ENCODE measurements around the gene LRRC49.

The LRRC49 gene

DNA sequence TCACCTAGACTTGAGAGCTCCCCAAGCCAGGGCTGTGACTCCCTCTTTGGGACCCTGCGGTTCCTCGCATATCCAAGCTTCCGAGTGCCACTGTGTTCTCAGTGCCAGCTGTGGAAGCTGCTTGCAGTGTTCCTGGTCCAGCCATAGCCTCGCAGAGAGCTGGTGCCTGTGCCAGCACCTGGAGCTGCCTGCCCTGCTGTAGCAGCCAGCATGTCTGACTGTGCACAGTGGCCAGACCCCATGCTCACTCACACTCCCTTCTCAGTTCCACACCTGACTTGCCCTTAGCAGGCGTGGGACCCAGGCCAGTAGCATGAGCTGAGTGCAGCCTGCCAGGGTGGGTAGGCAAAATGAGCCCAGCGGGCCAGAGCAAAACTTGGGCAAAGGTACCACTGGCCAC lies 25.3 kb downstream of the LRRC49 start:
- Histone ChIP-seq H2BK15ac (ENCODE audit: low read depth, poor library complexity, severe bottlenecking) (no peak overlapping the region), H3K27me3 (ENCODE audit: control insufficient read depth in 1 of 2, insufficient read depth in 1 of 2, low read length in 2 of 2) (no peaks in the 10 kb centered on the region), H3K27ac (ENCODE audit: low read length, poor library complexity, severe bottlenecking) (no peak overlapping the region), H3K4me3 (ENCODE audit: insufficient read depth in 1 of 2, low read depth in 1 of 2, low read length in 2 of 2) (no peak overlapping the region), H2BK12ac (ENCODE audit: low read length in 2 of 2) (no peak overlapping the region), H3K4me2 (ENCODE audit: low read length, poor library complexity, severe bottlenecking) (no peak overlapping the region), H2AK5ac (ENCODE audit: low read length, severe bottlenecking) (no peak overlapping the region), H3K14ac (ENCODE audit: low read length in 2 of 2) (peak overlapping the region in 1 of 2 experiments; percentile 14), H4K91ac (ENCODE audit: low read length) (peak overlapping the region; percentile 34), H3K4ac (ENCODE audit: low read depth in 1 of 2, low read length in 2 of 2) (no peak overlapping the region), H3K23ac (ENCODE audit: low read length in 2 of 2) (no peak overlapping the region), H4K8ac (ENCODE audit: low read length) (no peak overlapping the region), H3K18ac (ENCODE audit: low read depth in 1 of 2, low read length in 2 of 2) (no peak overlapping the region), H3K9ac (ENCODE audit: low read length) (no peak overlapping the region), H2BK120ac (ENCODE audit: low read depth, low read length) (no peak overlapping the region), H2AFZ (ENCODE audit: low read depth, low read length) (no peak overlapping the region), H3K36me3 (ENCODE audit: control insufficient read depth in 1 of 2, insufficient read depth in 2 of 2, low read depth in 1 of 2, low read length in 2 of 2) (peaks cover 0 to 3% of the 10 kb centered on the region in 2 experiments), H3K79me1 (replicated peaks; ENCODE audit: low read length, poor library complexity, severe bottlenecking) (no peaks in the 10 kb centered on the region), H2BK5ac (ENCODE audit: low read depth, low read length, poor library complexity, severe bottlenecking) (no peak overlapping the region), H3K4me1 (ENCODE audit: control insufficient read depth, insufficient read depth, low read depth, low read length) (no peaks in the 10 kb centered on the region), H3K9me3 (ENCODE audit: control insufficient read depth, low read length) (peaks cover 3% of the 10 kb centered on the region)
- WGBS, result 96% methylated on average over 6 of the region's 6 CpGs
- DNase-seq, result no peak

DNA sequence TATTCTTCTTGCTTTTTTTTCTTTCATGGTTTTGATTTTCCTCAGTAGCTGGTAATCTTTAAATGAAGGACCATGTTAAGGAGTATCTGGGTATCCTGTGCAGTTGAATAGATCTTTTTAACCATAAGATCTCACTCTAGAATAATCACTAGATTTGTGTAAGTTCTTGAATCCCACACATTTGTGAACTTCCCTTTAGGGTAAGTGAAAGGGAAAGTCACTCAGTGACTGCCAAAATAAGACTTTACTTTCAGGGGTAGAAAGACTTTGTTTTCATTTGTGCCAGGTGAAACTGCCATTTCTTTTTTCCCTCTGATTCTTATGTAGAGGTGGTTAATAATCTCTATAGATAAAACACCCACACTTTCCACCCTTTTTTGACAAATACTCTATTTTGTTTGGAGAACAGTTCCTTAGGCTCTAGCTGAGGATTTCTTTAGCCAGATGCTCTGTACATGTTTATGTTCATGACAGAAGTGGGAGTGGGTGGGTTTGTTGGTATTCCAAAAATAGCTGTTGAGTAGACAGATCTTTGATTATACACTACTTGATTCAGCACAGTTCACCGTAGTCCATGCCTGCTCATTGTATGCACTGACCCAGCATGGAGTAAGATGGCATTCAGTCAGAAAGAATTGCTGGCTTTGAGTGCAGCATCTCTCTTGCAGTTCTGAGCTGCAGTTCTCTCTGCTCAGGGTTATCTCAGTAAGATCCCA lies 28.5 kb downstream of the LRRC49 start:
- H3K36me3 ChIP-seq (ENCODE audit: control insufficient read depth in 1 of 2, insufficient read depth in 2 of 2, low read depth in 1 of 2, low read length in 2 of 2), result peaks cover 0 to 3% of the 10 kb centered on the region in 2 experiments
- H3K4ac ChIP-seq (ENCODE audit: low read depth in 1 of 2, low read length in 2 of 2), result no peak overlapping the region
- no peak overlapping the region for H2AK5ac ChIP-seq (ENCODE audit: low read length, severe bottlenecking)
- no peak overlapping the region for H3K23ac ChIP-seq (ENCODE audit: low read length in 2 of 2)
- no peak overlapping the region for H2AFZ ChIP-seq (ENCODE audit: low read depth, low read length)
- no peaks in the 10 kb centered on the region for H3K27me3 ChIP-seq (ENCODE audit: control insufficient read depth in 1 of 2, insufficient read depth in 1 of 2, low read length in 2 of 2)
- no peak overlapping the region for H4K91ac ChIP-seq (ENCODE audit: low read length)
- no peak overlapping the region for H2BK5ac ChIP-seq (ENCODE audit: low read depth, low read length, poor library complexity, severe bottlenecking)
- no peak overlapping the region for H4K8ac ChIP-seq (ENCODE audit: low read length)
- H3K4me2 ChIP-seq (ENCODE audit: low read length, poor library complexity, severe bottlenecking), result no peak overlapping the region
- H3K27ac ChIP-seq (ENCODE audit: low read length, poor library complexity, severe bottlenecking), result no peak overlapping the region
- no peak overlapping the region for H3K14ac ChIP-seq (ENCODE audit: low read length in 2 of 2)
- peaks cover 3% of the 10 kb centered on the region for H3K9me3 ChIP-seq (ENCODE audit: control insufficient read depth, low read length)
- H3K9ac ChIP-seq (ENCODE audit: low read length), result no peak overlapping the region
- no peak overlapping the region for H3K4me3 ChIP-seq (ENCODE audit: insufficient read depth in 1 of 2, low read depth in 1 of 2, low read length in 2 of 2)
- no peaks in the 10 kb centered on the region for H3K79me1 ChIP-seq (replicated peaks; ENCODE audit: low read length, poor library complexity, severe bottlenecking)
- WGBS, result 50% methylated on average over 1 of the region's 1 CpG
- no peak overlapping the region for H2BK12ac ChIP-seq (ENCODE audit: low read length in 2 of 2)
- DNase-seq, result peak; percentile 4
- no peak overlapping the region for H2BK120ac ChIP-seq (ENCODE audit: low read depth, low read length)
- H3K18ac ChIP-seq (ENCODE audit: low read depth in 1 of 2, low read length in 2 of 2), result no peak overlapping the region
- H3K4me1 ChIP-seq (ENCODE audit: control insufficient read depth, insufficient read depth, low read depth, low read length), result no peaks in the 10 kb centered on the region
- H2BK15ac ChIP-seq (ENCODE audit: low read depth, poor library complexity, severe bottlenecking), result no peak overlapping the region

DNA sequence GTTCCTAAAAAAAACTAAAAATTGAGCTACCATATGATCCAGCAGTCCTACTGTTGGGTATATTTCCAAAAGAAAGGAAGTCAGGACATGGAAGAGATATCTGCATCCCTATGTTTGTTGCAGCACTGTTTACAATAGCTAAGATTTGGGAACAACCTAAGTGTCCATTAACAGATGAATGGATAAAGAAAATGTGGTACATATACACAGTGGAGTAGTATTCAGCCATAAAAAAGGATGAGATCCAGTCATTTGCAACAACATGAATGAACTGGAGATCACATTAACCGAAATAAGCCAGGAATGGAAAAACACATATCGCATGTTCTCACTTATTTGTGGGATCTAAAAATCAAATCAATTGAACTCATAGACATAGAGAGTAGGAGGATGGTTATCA lies 29.5 kb downstream of the LRRC49 start:
- Histone ChIP-seq H3K4me3 (ENCODE audit: insufficient read depth in 1 of 2, low read depth in 1 of 2, low read length in 2 of 2) (no peak overlapping the region), H2BK15ac (ENCODE audit: low read depth, poor library complexity, severe bottlenecking) (no peak overlapping the region), H2AK5ac (ENCODE audit: low read length, severe bottlenecking) (no peak overlapping the region), H3K36me3 (ENCODE audit: control insufficient read depth in 1 of 2, insufficient read depth in 2 of 2, low read depth in 1 of 2, low read length in 2 of 2) (peaks cover 0 to 3% of the 10 kb centered on the region in 2 experiments), H3K9ac (ENCODE audit: low read length) (no peak overlapping the region), H2BK5ac (ENCODE audit: low read depth, low read length, poor library complexity, severe bottlenecking) (no peak overlapping the region), H3K14ac (ENCODE audit: low read length in 2 of 2) (no peak overlapping the region), H3K27ac (ENCODE audit: low read length, poor library complexity, severe bottlenecking) (no peak overlapping the region), H3K18ac (ENCODE audit: low read depth in 1 of 2, low read length in 2 of 2) (no peak overlapping the region), H2AFZ (ENCODE audit: low read depth, low read length) (no peak overlapping the region), H4K91ac (ENCODE audit: low read length) (no peak overlapping the region), H3K23ac (ENCODE audit: low read length in 2 of 2) (no peak overlapping the region), H3K4me1 (ENCODE audit: control insufficient read depth, insufficient read depth, low read depth, low read length) (no peaks in the 10 kb centered on the region), H4K8ac (ENCODE audit: low read length) (no peak overlapping the region), H3K4ac (ENCODE audit: low read depth in 1 of 2, low read length in 2 of 2) (no peak overlapping the region), H3K9me3 (ENCODE audit: control insufficient read depth, low read length) (peaks cover 3% of the 10 kb centered on the region), H2BK12ac (ENCODE audit: low read length in 2 of 2) (no peak overlapping the region), H3K27me3 (ENCODE audit: control insufficient read depth in 1 of 2, insufficient read depth in 1 of 2, low read length in 2 of 2) (no peaks in the 10 kb centered on the region), H3K4me2 (ENCODE audit: low read length, poor library complexity, severe bottlenecking) (no peak overlapping the region), H2BK120ac (ENCODE audit: low read depth, low read length) (no peak overlapping the region), H3K79me1 (replicated peaks; ENCODE audit: low read length, poor library complexity, severe bottlenecking) (no peaks in the 10 kb centered on the region)
- no peak for DNase-seq
- 100% methylated on average over 2 of the region's 2 CpGs for WGBS

DNA sequence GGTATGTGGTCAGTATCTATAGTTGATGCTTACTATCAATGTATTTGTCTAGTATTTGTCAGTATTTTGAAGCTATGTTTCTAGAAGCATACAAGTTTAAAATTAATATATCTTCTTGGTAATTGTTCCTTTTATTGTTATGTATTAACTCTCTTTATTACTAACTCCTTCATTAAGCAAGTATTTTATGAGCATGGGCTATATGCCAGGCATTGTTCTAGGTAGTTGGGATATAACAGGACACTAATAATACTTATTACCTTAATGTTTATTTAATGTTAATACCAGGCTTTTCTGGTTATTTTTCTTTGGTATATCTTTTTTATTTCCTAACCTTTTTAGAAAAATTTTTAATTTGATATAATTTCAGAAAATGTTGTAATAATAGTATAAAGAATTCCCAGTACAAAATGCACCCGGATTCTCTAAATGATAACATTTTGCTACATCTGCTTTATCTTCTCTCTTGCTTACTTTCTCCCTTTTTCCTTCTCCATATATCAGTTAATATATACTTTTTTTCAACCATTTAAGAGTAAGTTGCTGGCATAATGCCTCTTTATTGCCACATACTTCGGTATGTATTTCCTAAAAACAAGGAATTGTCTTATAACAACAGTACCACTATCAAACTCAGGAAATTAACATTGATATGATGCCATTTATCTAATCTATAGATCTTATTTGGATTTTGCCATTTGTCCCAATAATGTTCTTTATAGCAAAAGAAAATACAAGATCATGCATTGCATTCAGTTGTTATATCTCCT lies 30.9 kb downstream of the LRRC49 start:
- Histone ChIP-seq H2BK5ac (ENCODE audit: low read depth, low read length, poor library complexity, severe bottlenecking) (no peak overlapping the region), H3K9ac (ENCODE audit: low read length) (no peak overlapping the region), H3K23ac (ENCODE audit: low read length in 2 of 2) (no peak overlapping the region), H2BK12ac (ENCODE audit: low read length in 2 of 2) (no peak overlapping the region), H3K4me2 (ENCODE audit: low read length, poor library complexity, severe bottlenecking) (no peak overlapping the region), H2AK5ac (ENCODE audit: low read length, severe bottlenecking) (no peak overlapping the region), H3K4ac (ENCODE audit: low read depth in 1 of 2, low read length in 2 of 2) (no peak overlapping the region), H3K27me3 (ENCODE audit: control insufficient read depth in 1 of 2, insufficient read depth in 1 of 2, low read length in 2 of 2) (no peaks in the 10 kb centered on the region), H2AFZ (ENCODE audit: low read depth, low read length) (no peak overlapping the region), H4K91ac (ENCODE audit: low read length) (no peak overlapping the region), H3K14ac (ENCODE audit: low read length in 2 of 2) (no peak overlapping the region), H3K4me1 (ENCODE audit: control insufficient read depth, insufficient read depth, low read depth, low read length) (no peaks in the 10 kb centered on the region), H3K27ac (ENCODE audit: low read length, poor library complexity, severe bottlenecking) (no peak overlapping the region), H3K36me3 (ENCODE audit: control insufficient read depth in 1 of 2, insufficient read depth in 2 of 2, low read depth in 1 of 2, low read length in 2 of 2) (no peaks in the 10 kb centered on the region), H4K8ac (ENCODE audit: low read length) (no peak overlapping the region), H3K9me3 (ENCODE audit: control insufficient read depth, low read length) (peaks cover 4% of the 10 kb centered on the region), H3K18ac (ENCODE audit: low read depth in 1 of 2, low read length in 2 of 2) (no peak overlapping the region), H3K4me3 (ENCODE audit: insufficient read depth in 1 of 2, low read depth in 1 of 2, low read length in 2 of 2) (no peak overlapping the region), H2BK120ac (ENCODE audit: low read depth, low read length) (no peak overlapping the region), H2BK15ac (ENCODE audit: low read depth, poor library complexity, severe bottlenecking) (no peak overlapping the region), H3K79me1 (replicated peaks; ENCODE audit: low read length, poor library complexity, severe bottlenecking) (no peaks in the 10 kb centered on the region)
- 100% methylated on average over 1 of the region's 2 CpGs for WGBS
- DNase-seq, result no peak
